Measurements from ENCODE around the gene CBLN3.

GRCh38 chr14:24435192-24435810 is 5.8 kb upstream of the CBLN3 start:
- no peak for TF ChIP-seq POLR2A (IDR thresholded peaks at IDR 0.05)
- no peak for TF ChIP-seq EP300 (IDR thresholded peaks at IDR 0.05; ENCODE audit: low read depth)
- no peak for TF ChIP-seq CTCF (IDR thresholded peaks at IDR 0.05)
- TF ChIP-seq POLR2AphosphoS5 (IDR thresholded peaks at IDR 0.05), result no peak
